GM19455 (cell line): ENCODE results near the gene LRRC74A.

Source experiments
- ATAC-seq: cut with Tn5 transposase; IDR thresholded peaks from one replicate; pipeline ENCODE4 v1.9.1; 2021; ENCODE audit not compliant: unreplicated experiment

The LRRC74A gene

DNA sequence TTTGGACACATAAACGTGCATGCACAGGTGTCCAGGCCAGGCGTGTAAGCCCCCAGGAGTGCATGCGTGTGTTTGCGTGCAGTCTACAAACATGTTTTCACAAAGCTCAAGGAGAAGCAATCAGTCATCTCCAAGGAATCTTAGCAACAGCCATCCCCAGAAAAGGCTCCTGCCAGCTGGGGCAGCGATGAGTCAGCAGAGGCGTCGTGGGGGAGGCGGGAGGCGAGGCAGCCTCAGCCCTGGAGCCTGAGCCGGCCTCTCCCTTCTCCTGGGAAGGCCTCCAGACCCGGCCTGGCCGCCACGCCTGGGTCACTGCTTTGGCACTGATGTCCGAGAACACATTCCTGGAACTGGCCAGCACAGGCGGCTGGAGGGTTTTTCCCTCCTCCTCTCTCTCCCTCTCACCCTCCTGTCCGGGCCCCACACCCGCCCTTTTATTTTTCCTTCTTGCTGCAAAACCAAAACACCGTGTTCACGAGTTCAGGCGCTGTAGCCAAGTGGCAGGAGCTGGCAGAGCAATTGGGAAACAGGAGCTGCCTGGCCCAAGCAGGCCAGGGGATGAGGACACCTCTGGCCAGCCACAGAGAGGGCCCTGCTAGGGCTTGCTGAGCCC lies 92.7 kb downstream of the LRRC74A start:
- ATAC-seq: no peak
